DMS153 treated with DMSO at 0.1 percent for 48 hours (cell line): ENCODE measurements around the gene TIMM44.
A peak's percentile ranks its signal among the peaks of the same experiment; 100 is the strongest.
"Not testable (repeated sequence)": the region's sequence is repeated elsewhere in the genome, so short reads cannot be mapped to it uniquely, and the experiment has no call there.

Experiments used
- DNase-seq: peaks from one replicate; lab custom pipeline; 2025; ENCODE audit not compliant: unreplicated experiment; lab: John Stamatoyannopoulos, UW

The TIMM44 gene

DNA sequence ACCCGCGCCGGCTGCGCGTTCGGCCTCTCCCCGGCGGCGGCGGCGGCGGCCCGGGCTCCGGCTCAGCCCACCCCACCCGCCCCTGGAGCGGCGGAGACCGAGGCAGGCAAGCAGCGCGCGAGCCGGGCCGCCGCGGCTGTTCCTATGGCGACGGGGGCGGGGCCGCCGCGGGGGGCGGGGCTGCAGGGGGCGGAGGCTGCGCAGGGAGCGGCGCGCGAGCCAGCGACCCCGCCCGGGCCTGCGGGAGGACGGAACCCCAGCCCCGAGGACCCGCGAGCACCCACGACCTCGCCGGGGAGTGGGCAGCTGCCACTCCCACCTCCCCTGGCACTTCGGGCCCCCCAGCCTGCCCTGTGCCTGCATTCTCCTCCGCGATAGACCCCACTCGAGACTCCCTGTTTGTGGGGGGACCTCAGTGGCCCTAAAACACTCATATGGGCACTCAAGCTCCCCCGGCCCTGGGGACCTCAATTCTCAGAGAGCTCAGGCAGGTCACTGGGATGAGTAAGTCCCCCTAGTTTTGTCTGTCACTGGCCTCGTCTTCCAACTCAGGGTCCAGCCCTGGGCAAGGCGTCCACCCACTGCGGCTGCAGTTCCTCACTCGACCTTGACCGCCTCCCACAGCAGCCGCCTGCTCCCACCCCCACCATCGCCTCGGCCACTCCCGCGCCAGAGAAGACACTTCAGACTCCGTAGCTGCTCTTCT, 17.3 kb downstream of the TIMM44 start, which contains the start of gene CTXN1:
TSS of gene CTXN1 (minus strand) at position 115 of the 706 bp plus-strand sequence. CDS start 597 bp downstream, outside the sequence.
- DNase-seq = no peak

DNA sequence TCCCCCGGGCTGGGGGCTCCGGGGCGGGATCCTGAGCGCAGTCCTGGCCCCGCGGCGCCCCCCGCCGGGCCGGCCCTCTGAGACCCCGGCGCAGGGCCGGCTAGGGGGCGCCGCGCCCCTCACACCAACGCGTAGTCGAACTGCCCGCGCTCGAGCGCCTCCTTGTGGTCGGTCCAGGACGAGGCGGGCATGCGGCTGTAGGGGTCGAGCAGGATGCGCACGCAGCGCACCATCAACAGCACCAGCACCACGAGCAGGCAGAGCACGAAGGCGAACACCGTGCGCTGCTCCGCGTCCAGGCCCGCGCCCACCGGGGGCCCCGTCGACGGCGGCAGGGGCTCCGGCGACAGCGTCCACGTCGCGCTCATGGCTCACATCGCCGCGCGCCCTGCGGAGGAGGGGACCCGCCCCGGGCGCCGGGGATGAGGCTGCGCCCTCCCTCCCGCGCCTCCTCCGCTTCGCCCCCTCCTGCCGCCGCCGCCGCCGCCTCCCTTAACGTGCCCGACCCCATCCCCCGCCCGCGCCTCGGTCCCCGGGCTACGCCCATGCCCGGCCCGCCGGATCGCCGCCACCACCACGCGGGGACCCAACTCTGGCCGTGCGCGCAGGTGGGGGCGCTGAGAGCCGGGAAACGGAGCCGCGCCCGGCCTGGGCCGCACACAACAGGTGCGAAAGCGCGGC, 18.2 kb downstream of the TIMM44 start:
- peak; percentile 46 for DNase-seq

DNA sequence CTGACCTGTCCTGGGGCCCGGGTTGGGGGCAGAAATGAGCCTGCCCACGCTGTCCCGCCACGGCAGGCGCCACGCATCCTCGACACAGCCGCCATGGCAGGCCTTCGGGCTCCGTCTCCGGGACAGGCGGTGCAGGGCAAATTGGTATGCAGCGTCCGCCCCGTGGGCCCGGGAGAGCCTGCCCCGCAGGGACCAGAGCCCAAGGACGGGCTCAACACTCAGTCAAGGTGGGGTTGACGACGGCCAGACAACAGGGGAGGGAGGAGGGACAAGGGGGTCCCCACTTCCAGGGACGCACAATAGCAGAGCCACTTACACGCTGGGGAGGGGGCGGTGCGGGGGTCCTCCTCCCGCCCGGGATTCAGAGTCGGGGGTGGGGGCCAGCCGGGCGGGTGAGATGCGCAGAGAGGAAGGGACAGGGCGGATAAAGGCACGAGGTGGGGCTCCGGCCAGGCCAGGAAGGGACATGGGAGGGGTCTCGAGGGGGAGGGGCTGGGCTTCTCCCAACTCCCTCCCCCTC, 18.8 kb downstream of the TIMM44 start:
- no peak for DNase-seq

DNA sequence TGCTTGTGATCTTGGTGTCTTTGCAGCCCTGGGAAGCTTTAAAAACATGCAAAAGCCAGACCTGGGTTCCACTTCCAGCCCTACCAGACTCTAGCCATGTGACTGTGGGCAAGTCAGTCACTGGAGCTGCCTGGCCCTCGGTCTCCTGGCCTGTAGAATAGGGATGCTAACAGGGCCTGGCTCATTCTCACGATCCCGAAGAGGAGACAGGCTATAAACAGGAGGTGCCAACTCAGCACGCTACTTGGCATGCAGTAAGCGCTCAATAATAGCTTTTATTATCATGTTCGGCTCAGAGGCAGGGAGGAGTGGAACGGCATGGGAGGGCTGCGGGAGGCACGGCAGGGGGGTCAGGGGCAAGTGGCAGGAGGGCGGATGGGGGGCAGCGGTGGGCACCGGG, 19.2 kb downstream of the TIMM44 start:
- DNase-seq = no peak

DNA sequence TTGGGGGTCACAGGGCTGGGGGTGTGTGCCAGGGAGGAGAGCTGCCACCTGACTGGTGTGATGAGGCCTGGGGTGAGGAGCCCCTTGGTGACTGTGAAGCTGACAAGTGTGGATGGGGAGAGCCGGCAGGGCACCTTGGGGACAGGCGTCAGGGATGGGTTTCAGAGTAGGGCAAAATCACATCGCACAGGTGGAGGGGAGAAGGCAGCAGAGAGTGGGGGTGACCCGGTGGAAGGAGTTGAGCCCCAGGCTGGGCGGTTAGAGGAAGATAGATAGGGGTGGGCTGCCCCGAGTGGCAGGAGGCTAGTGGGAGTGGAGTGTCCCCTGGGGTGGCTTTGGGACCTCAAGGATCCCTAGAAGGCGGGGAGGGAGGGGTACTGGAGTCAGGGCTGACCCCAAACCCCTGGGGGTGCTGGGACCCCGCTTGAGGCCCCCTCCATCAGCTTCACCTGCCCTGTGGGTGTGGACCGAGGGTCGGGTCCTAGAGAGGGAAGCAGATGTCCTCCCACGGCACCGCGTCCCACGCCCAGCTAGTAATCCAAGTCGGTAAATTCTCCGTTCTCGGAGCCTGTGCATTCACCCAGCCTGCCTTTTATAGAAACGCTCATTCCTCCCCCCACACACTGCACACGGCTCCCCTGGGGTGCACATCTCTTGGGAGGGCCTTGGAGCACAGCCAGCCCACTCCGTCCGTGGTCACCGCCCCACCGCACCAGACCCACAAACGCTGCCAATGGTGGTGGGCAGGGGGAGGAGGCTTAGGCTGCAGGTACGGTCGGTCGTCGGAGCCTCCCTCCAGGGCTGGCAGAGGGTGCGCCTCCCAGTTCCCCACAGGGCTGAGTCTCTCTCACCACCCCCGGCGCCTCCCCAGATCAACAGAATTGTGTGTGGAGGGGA, 19.9 kb downstream of the TIMM44 start:
- no peak for DNase-seq

DNA sequence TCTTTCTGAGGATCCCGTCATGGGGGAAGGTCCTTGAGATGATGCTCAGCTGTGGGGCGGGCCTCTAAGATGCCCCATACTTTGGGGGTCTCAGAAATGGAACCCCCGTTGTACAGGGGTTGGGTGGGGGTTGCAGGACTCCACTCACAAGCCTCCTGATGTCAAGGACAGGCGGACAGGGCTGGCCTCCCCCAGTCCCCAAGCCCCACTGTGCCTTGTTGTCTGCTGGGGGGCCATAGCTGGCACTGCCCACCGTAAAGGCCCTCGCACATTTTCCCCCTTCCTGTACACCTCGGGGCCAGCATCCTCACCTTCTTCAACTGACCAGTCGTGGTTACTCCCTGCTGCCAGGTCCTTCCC, 20.6 kb downstream of the TIMM44 start:
- DNase-seq = no peak

DNA sequence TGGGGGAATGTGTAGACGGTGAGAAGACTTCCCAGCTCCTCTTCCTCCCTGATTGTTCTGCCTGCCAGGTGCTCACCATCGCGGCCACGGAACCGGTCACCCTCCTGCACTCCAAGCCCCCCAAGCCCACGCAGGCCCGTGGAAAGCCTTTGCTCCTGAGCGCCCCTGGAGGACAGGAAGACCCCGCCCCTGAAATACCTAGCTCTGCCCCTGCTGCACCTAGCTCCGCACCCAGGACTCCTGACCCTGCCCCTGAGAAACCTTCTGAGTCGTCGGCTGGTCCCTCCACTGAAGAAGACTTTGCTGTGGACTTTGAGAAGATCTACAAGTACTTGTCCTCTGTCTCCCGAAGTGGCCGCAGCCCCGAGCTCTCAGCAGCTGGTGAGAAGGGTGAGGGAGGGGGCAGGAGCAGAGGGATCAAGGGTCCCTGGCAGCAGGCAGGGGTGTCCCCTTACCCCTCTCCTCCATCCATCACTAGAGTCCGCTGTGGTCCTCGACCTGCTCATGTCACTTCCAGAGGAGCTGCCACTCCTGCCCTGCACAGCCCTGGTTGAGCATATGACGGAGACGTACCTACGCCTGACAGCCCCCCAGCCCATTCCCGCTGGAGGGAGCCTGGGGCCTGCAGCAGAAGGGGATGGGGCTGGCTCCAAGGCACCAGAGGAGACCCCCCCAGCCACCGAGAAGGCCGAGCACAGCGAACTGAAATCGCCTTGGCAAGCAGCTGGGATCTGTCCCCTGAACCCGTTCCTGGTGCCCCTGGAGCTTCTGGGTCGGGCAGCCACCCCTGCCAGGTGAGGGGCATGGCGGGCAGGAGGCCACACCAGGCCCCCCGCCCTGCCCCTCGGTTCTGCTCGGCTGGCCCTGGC, 21.3 kb downstream of the TIMM44 start:
- DNase-seq = no peak

DNA sequence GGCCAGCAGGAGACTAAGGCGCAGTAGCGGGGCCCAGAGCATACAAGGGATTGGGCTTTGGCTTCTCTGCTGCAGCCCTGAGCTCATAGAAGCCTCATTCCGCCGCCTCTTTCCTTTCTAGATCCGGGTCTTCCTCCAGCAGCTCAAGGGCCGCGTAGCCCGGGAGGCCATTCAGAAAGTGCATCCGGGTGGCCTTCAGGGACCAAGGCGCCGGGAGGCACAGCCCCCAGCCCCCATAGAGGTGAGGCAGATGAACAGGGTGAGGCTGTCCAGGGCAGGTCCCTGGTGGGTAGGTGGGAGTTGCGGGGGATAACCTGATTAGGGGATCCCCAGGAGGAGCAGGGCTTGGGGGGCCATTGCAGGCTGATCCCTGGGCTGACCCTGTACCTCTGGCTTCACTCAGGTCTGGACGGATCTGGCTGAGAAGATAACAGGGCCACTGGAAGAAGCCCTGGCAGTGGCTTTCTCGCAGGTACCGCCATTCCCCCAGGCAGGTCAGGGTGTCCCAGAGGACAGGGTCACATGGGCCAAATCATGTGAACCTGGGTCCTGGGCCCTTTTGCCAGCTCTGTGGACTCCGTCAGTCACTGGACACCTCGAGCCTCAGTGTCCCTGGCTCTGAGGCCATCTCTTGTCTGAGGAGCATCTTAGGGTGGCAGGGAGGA, 22.0 kb downstream of the TIMM44 start:
- no peak for DNase-seq

DNA sequence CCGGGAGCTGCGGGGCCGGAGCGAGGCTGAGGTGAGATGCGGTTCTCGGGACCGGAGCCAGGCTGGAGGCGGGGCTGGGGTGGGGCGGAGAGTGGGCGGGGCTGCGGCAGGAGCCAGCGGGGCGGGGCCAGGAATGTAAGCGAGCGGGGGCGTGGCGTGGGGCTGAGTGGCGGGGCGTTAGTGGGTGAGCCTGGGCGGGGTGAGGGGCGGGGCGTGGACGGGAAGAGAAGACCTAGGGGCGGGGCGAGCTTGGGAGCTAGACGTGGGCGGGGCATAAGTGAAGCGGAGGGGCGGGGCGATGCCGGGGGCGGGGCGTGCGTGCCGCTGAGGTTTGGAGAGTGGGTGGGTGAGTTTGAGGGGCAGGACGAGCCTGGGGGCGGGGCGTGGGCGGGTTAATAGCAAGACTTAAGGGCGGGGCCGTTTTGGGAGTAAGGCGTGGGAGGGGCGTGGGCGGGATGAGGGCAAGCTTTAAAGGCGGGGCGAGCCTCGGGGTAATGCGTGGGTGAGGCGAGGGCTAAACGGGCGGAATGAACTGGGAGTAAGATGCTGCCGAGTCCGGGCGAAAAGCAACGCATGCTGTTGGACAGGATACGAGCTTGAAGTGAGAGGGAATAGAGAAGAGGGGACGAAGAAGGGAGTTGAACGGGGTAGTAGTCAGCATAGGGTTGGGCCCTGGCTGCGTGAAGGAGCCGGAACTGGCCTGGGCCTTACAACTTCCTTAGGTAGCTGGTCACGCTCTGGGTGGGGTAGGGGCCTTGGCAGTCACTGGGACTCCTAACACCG, 22.8 kb downstream of the TIMM44 start:
- peak; percentile 94 for DNase-seq

DNA sequence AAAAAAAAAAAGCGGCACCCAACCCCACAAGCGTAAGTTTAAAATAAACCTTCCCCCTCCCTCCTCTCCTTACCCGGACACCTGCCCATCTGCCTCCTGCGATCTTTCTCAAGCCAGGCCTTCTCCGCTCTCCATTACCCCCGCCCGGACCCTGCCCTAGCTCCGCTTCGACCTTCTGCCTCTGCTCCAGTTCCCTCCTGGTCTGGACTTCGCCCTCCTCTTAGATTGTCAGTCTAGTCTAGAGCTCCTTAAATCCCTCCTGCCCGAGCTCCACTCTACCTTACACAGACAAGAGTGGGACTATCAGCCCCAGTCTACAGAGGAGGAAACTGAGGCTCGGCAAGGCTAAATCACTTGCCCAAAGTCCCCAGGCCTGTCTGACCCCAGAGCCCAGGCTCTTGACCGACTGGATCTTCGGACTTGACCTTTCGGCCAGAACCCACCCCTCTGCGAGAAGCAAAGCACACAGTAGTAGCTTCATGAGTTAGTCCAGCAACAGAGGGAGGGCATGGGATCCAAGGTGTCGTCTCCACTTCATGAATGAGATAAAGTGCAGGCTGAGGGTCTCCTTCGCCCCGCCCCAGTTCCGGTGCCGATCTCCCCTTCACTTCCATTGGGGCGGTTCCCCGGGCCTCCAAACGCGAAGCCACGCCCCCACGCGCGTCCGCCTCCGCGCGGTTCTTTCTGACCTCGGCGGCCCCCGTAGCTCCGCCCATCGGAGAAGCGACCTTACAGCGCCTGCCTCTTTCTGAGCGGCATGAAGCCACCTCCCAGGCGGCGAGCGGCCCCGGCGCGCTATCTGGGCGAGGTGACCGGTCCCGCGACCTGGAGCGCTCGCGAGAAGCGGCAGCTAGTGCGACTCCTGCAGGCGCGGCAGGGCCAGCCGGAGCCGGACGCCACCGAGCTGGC, 23.6 kb downstream of the TIMM44 start, which contains the start of gene SNAPC2:
TSS of gene SNAPC2 (plus strand) at position 729 of the 909 bp plus-strand sequence. CDS start at position 758, 29 bp downstream.
- DNase-seq = peak; percentile 79

DNA sequence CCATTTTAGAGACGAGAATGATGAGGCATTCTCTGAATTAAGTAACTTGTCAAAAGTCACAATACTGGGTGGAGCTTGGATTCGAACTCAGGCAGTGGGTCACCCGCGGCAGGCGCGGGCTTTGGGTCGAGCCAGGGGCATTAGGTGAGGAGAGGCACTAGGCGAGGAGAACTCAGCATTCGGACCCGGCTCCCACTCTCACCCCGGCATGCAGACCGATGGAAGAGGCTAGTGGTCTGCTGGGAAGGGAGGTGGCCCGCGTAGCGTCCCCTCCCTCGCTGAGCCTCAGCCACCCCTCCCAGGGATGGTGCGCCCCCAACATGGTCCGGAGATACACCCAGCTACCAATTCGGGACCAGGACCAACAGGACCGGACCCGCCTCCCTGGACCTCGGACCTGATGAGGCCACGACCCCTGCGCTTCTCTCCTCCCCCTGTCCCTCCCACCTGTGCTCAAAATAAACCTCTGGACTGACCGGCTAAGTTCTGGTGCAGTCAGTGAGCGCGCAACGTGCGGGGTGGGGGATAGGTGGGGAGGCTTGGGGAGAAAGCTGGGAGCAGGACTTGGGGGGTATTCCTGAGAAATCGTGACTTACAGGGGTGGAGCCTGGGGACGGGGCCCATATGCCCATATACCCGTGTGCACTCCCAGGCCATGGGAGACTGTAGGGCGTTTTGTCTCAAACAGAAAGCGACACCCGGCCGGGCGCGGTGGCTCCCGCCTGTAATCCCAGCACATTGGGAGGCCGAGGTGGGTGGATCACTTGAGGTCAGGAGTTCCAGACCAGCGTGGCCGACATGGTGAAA, 24.6 kb downstream of the TIMM44 start:
- no peak for DNase-seq

DNA sequence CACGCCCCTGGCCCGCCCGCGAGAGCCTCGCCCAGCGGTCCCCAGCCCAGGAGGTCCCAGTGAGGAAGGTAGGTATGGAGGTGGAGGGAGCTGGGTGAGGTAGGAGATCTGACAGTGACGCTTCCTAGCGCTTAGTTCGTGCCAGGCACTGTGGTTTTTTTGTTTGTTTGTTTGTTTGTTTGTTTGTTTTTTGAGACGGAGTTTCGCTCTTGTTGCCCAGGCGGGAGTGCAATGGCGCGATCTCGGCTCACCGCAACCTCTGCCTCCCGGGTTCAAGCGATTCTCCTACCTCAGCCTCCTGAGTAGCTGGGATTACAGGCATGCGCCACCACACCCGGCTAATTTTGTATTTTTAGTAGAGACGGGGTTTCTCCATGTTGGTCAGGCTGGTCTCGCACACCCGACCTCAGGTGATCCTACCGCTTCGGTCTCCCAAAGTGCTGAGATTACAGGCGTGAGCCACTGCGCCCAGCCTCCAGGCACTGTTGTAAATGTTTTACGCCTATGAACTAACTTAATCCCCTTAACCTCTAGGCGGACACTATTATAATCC, 25.3 kb downstream of the TIMM44 start:
- not testable (repeated sequence) for DNase-seq

DNA sequence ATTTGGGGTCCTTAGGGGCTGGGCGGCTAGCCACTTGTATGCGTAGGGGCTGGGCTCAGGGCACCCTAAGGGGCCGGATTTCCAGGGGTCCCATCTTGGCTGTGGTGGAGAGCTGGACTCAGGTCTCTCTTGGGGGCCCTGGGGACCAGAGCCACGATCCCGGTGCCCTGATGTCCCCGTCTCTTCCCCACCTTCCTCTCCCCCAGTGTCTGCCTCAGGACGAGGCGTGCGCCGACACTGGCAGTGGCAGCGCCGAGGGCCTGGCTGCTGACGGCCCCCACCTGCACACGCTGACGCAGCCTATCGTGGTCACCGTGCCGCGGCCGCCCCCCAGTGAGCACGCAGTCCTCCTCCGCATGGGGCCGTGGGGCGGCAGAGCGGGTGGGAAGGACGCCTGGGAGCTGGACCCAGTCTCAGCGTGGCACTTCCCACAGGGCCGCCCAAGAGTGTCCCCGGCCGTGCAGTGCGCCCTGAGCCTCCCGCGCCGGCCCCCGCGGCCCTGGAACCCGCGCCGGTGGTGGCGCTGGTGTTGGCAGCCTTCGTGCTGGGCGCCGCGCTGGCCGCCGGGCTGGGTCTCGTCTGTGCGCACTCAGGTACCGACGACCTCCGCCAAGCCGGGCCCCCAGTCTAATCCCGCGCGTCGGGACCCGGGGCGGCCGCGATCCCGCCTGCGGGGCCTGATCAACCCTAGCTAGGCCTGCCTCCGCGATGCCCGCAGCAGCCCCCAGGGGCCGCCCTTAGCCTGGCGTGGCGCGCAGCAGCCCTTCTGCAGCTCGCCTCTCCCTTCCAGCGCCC, 26.0 kb downstream of the TIMM44 start:
- DNase-seq = no peak

DNA sequence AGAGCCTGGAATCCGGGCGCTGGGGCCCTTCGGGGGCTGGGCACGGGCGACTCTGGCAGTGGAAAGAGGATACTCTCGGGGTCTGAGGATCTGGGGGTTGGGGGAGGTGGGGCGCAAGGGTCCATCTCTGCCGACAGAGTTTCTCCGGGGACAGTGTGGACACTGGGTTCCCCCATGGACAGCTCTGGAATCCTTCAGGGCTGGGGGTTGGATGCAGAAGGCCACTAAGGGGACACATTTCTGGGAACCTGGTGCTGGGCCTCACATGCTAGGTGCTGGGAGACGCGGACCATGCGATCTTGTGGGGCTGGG, 26.6 kb downstream of the TIMM44 start:
- no peak for DNase-seq

DNA sequence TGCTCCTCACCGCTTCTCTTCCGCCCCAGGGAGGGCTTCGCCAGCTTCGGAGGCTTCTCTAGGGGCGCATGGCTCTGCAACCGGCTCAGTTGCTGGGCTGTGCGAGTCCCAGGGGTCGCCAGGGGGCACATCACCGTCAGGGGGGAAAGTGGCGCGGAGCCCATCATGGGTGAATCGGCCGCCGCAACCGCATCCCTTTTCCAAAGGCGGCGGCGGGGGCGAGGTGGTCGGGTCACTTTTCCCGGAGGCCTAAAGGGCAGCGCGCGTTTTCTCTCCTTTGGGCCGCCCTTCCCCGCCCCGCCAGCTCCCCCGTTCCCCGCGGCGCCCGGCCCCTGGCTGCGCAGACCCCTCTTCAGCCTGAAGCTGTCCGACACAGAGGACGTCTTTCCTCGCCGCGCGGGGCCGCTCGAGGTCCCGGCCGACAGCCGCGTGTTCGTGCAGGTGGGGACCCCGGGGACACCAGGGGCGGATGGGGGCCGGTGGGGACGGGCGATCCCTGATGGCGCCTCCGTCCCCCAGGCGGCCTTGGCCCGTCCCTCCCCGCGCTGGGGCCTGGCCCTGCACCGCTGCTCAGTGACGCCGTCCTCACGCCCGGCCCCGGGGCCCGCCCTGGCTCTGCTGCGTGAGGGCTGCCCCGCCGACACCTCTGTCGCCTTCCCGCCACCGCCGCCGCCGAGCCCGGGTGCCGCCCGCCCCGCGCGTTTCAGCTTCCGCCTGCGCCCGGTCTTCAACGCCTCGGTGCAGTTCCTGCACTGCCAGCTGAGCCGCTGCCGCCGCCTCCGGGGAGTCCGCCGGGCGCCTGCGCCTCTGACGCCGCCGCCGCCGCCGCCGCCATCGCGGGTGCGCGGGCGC, 27.1 kb downstream of the TIMM44 start:
- DNase-seq = no peak
